HG03439 (cell line): ENCODE data around the gene ZNF564.
"Not testable (repeated sequence)": the region's sequence is repeated elsewhere in the genome, so short reads cannot be mapped to it uniquely, and the experiment has no call there.

ENCODE experiments used
- ATAC-seq: cut with Tn5 transposase; IDR thresholded peaks from one replicate; pipeline ENCODE4 v1.9.1; 2021; ENCODE audit warnings: mild to moderate bottlenecking, moderate library complexity; ENCODE audit not compliant: unreplicated experiment

Gene ZNF564

GRCh38 chr19:12513531-12514061, 37.7 kb downstream of the ZNF564 start:
- no peak for ATAC-seq

DNA sequence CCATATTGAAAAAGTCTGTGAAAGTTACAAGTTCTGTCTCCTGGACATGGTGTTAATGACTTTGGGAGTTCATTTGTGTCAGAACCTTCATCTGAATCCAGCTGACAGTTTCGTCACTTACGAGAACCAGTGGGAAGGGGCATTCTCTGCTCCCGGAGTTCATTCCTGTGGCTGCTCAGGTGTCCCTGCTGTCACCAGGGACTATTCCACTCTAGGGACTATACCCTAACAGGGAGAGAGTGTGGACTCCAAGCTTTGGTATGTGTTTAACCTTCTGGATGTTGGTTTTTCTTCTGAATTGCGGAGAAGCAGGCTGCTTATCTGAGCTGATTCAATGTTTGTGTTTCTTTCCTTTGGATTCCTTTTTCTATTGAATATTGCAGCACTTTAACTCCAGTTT, 54.2 kb downstream of the ZNF564 start:
- ATAC-seq = no peak

DNA sequence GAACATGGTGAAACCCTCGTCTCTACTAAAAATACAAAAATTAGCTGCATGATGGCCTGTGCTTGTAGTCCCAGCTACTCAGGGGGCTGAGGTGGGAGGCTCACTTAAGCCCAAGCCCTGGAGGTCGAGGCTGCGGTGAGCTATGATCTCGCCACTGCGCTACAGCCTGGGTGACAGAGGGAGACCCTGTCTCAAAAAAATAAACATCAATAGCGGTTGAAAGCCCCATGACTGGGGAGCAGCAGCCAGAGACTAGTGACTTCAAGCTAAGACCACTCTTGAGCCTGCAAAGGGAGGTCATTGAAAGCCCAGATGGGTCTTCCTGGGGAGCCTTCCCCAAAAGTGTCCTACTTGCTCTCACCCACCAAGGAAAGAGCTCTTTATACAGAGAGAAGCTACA, 54.8 kb downstream of the ZNF564 start:
- no peak for ATAC-seq

- ATAC-seq = peak; percentile 88
Measured at GRCh38 chr19:12495002-12495802, 56.1 kb downstream of the ZNF564 start.

DNA sequence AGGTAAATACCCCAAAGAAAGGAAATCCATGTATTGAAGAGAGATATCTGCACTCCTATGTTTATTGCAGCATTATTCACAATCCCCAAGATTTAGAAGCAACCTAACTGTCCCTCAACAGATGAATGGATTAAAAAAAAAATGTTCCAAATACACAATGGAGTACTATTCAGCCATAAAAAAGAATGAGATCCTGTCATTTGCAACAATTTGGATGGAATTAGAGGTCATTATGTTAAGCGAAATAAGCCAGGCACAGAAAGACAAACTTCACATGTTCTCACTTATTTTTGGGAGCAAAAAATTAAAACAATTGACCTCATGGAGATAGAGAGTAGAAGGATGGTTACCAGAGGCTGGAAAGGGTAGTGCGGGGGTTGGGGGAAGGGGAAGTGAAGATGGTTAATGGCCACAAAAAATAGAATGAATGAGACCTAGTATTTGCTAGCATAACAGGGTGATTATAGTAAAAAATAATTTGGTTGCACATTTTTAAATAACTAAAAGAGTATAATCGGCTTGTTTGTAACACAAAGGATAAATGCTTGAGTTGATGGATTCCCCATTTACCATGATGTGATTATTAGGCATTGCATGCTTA, 56.9 kb downstream of the ZNF564 start:
- no peak for ATAC-seq

- not testable (repeated sequence) for ATAC-seq
Measured at GRCh38 chr19:12486265-12486783, 65.0 kb downstream of the ZNF564 start.

DNA sequence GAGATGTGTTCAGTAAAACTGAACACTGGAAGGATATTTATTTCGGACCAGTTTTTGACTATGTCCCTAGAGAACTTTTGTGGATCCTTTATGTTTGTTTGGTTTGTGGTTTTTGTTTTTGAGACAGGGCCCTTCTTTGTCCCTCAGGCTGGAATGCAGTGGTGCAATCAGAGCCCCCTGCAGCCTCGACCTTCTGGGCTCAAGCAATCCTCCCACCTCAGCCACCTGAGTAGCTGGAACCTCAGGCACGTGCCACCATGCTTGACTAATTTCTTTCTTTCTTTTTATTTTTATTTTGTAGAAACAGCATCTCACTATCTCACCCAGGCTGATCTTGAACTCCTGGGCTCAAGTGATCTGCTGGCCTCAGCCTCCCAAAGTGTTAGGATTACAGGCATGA, 65.7 kb downstream of the ZNF564 start:
- no peak for ATAC-seq

DNA sequence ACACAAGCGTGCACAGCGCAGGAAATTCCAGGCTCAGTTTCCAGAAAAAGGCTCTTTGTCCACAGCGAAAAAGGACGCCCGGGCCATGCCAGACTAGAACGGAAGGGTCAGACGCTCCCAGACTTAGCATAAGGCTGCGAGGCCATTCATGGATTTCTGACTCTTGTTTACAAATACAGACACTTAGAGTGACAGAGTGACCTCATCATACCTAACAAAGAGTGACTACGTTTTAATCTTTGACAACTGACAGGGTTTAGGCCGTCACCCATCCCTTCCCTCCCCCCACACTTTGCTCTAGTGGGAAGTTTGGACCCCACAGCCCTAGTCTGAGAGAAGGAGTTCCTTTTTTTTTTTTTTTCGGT, 66.2 kb downstream of the ZNF564 start:
- ATAC-seq = peak; percentile 3

DNA sequence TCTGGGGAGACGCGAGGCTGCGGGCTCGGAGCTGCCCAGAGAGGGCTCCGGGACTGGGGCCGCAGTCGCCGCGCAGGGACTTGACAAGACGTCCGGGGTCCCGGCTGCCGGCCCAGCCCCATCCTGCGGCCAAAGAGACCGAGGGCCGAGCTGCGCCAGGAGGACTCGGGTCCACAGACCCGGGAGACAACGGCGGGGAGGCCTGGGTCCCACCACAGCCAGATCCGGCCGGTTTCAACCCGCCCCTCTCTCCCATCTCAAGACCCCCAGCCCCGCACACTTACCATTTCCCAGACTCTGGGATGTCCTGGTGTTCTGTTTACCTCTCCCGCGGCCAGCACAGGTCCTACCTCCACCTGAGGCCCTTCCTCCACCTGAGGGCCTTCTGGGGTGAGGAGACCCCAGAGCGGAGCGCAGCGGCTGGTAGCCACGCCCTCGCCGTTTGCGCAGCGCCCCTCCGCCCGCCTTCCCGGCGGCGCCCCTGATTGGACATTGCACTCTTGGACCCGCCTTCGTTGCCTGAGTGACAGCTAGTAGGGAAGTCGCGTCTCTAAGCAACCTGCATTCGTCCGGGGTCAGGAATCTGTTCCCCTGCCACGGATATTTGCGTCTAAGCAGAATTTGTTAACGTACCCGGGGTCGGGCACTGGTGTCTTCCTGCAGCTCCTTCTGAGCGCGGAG, 66.8 kb downstream of the ZNF564 start, which contains the start of gene ZNF709:
TSS of gene ZNF709 (minus strand) at position 446 of the 681 bp plus-strand sequence. CDS start at position 287, 159 bp downstream.
- ATAC-seq = peak; percentile 90

GRCh38 chr19:12484011-12484370, 67.3 kb downstream of the ZNF564 start:
- no peak for ATAC-seq

GRCh38 chr19:12482509-12482886, 68.8 kb downstream of the ZNF564 start:
- ATAC-seq = no peak

- ATAC-seq = no peak
Measured at GRCh38 chr19:12481781-12482508, 69.3 kb downstream of the ZNF564 start.

- ATAC-seq = no peak
Measured at GRCh38 chr19:12478234-12478941, 72.9 kb downstream of the ZNF564 start.
